Panc1 (cell line): ENCODE data around the gene ABCC1.

ENCODE experiments used
- POLR2AphosphoS5 ChIP-seq: IDR thresholded peaks from 2 replicates; pipeline ENCODE4 v1.6.1; 2012; ENCODE audit warnings: mild to moderate bottlenecking, low read depth, low read length, moderate library complexity
- SIN3A ChIP-seq: IDR thresholded peaks from 2 replicates; pipeline ENCODE4 v1.6.1; 2012; ENCODE audit warnings: low read depth, mild to moderate bottlenecking, low read length, moderate library complexity, borderline replicate concordance; ENCODE audit not compliant: insufficient read depth
- TF ChIP-seq, protein P1 (sequence below): fragments of 450-650 bp; IDR thresholded peaks from 2 replicates; pipeline ENCODE4 v1.5.1; 2017; ENCODE audit warnings: mild to moderate bottlenecking
- TF ChIP-seq, protein P2 (sequence below), 2 experiments: IDR thresholded peaks; 2 replicates each; pipeline ENCODE4 v1.6.1; 2011 to 2012; ENCODE audit warnings: low read depth in 2 of 2, control low read depth in 1 of 2, low read length in 1 of 2, mild to moderate bottlenecking in 1 of 2, moderate library complexity in 1 of 2; ENCODE audit not compliant: insufficient read depth in 1 of 2

DNA sequence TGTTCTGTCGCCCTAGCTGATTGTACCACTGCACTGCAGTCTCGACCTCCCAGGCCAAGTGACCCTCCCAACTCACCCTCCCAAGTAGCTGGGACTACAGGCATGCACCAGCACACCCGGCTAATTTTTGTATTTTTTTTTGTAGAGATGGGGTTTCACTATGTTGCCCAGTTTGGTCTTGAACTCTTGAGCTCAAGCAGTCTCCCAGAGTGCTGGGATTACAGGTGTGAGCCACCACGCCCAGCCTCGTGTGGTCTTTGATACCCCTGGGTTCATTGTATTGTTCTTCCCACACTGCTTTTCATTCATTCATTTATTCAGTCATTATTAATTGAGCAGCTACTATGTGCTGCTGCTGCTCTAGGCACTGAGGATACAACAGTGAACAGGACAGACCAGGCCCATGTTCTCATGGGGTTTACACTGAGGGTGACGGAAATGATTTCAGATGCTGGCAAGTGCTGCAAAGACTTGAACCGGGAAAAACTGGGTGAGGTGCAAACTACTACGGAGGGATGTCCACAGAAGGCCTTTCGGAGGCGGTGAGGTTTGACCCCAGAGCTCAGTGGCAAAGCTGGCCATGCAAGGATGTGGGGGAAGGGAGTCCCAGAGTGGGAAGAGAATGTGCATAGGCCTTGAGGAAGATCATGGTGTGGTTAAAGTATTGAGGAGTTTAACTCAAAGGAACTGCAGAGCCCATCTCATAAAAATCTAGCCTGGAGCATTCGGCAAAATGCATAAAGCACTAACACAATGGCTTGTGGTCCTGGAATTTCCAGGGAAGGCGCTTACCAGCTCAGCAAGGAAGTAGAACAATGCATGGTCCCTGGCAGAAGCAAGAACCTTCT, 10.9 kb downstream of the ABCC1 start:
- TF ChIP-seq, protein P1, sequence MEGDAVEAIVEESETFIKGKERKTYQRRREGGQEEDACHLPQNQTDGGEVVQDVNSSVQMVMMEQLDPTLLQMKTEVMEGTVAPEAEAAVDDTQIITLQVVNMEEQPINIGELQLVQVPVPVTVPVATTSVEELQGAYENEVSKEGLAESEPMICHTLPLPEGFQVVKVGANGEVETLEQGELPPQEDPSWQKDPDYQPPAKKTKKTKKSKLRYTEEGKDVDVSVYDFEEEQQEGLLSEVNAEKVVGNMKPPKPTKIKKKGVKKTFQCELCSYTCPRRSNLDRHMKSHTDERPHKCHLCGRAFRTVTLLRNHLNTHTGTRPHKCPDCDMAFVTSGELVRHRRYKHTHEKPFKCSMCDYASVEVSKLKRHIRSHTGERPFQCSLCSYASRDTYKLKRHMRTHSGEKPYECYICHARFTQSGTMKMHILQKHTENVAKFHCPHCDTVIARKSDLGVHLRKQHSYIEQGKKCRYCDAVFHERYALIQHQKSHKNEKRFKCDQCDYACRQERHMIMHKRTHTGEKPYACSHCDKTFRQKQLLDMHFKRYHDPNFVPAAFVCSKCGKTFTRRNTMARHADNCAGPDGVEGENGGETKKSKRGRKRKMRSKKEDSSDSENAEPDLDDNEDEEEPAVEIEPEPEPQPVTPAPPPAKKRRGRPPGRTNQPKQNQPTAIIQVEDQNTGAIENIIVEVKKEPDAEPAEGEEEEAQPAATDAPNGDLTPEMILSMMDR = no peak
- TF ChIP-seq, protein P2, sequence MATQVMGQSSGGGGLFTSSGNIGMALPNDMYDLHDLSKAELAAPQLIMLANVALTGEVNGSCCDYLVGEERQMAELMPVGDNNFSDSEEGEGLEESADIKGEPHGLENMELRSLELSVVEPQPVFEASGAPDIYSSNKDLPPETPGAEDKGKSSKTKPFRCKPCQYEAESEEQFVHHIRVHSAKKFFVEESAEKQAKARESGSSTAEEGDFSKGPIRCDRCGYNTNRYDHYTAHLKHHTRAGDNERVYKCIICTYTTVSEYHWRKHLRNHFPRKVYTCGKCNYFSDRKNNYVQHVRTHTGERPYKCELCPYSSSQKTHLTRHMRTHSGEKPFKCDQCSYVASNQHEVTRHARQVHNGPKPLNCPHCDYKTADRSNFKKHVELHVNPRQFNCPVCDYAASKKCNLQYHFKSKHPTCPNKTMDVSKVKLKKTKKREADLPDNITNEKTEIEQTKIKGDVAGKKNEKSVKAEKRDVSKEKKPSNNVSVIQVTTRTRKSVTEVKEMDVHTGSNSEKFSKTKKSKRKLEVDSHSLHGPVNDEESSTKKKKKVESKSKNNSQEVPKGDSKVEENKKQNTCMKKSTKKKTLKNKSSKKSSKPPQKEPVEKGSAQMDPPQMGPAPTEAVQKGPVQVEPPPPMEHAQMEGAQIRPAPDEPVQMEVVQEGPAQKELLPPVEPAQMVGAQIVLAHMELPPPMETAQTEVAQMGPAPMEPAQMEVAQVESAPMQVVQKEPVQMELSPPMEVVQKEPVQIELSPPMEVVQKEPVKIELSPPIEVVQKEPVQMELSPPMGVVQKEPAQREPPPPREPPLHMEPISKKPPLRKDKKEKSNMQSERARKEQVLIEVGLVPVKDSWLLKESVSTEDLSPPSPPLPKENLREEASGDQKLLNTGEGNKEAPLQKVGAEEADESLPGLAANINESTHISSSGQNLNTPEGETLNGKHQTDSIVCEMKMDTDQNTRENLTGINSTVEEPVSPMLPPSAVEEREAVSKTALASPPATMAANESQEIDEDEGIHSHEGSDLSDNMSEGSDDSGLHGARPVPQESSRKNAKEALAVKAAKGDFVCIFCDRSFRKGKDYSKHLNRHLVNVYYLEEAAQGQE (IDR thresholded peaks at IDR 0.05; ENCODE audit: insufficient read depth in 1 of 2, low read depth in 2 of 2, low read length in 1 of 2) = no peak
- TF ChIP-seq POLR2AphosphoS5 = peak; percentile 76; the same call in 1 of the 2 replicates
- TF ChIP-seq SIN3A = no peak
